HUES64 (cell line): ENCODE data around the gene SMIM31.

Experiments used
- H3K27ac ChIP-seq: 2 replicates; pipeline ENCODE4 v1.7.0; 2013; ENCODE audit warnings: low read depth, low read length, inconsistent platforms
- H3K27me3 ChIP-seq: 2 replicates; pipeline ENCODE4 v1.6.1; 2013; ENCODE audit warnings: mild to moderate bottlenecking, low read length; ENCODE audit not compliant: insufficient read depth
- H3K36me3 ChIP-seq: 2 replicates; pipeline ENCODE4 v1.6.1; 2013; ENCODE audit warnings: mild to moderate bottlenecking, low read length; ENCODE audit not compliant: insufficient read depth
- H3K4me1 ChIP-seq: 2 replicates; pipeline ENCODE4 v1.6.1; 2013; ENCODE audit warnings: mild to moderate bottlenecking, low read length, moderate library complexity; ENCODE audit not compliant: insufficient read depth
- H3K4me3 ChIP-seq: 2 replicates; pipeline ENCODE4 v1.5.1; 2013; ENCODE audit warnings: mild to moderate bottlenecking, low read length, moderate library complexity
- H3K9ac ChIP-seq: 2 replicates; pipeline ENCODE4 v1.6.1; 2013; ENCODE audit warnings: mild to moderate bottlenecking, low read depth, low read length
- H3K9me3 ChIP-seq: 2 replicates; pipeline ENCODE4 v1.6.1; 2013; ENCODE audit warnings: low read depth, low read length; ENCODE audit not compliant: insufficient read depth
- WGBS: fragments of 150-250, 120-280 bp; methylation state at CpG from one replicate; pipeline ENCODE4 v1.1.7; 2013; ENCODE audit warnings: missing lambda C conversion rate; 5-methylcytosine and 5-hydroxymethylcytosine counted together

The SMIM31 gene

GRCh38 chr4:164761241-164761640, 7.3 kb downstream of the SMIM31 start:
- Histone ChIP-seq H3K9me3 (no peaks in the 10 kb centered on the region), H3K9ac (no peak overlapping the region), H3K4me3 (no peak overlapping the region), H3K4me1 (no peaks in the 10 kb centered on the region), H3K36me3 (no peaks in the 10 kb centered on the region), H3K27ac (no peak overlapping the region), H3K27me3 (no peaks in the 10 kb centered on the region)
- WGBS = 91% methylated on average over 1 of the region's 1 CpG

DNA sequence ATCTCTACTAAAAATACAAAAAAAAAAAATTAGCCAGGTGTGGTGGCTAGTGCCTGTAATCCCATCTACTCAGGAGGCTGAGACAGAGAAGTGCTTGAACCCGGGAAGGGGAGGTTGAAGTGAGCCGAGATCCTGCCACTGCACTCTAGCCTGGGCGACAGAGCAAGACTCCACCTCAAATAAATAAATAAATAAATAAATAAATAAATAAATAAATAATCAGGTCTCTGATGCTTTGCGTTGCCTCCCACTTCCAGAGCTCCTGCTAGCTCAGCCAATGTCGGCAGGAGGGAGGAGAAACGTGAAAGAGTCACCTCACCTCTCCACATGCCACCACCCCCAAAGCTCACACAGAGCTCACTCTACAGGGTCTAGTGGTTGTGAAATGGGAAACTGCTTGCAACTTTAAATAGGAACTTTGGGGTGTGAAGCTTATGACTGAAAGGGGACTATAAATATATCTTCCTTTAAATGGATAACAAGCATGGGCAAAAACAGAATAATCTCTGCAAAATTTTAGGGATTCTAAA, 7.9 kb downstream of the SMIM31 start:
- Histone ChIP-seq H3K36me3 (no peaks in the 10 kb centered on the region), H3K27me3 (no peaks in the 10 kb centered on the region), H3K9me3 (no peaks in the 10 kb centered on the region), H3K9ac (no peak overlapping the region), H3K4me1 (no peaks in the 10 kb centered on the region), H3K27ac (no peak overlapping the region), H3K4me3 (no peak overlapping the region)
- 95% methylated on average over 4 of the region's 6 CpGs for WGBS

DNA sequence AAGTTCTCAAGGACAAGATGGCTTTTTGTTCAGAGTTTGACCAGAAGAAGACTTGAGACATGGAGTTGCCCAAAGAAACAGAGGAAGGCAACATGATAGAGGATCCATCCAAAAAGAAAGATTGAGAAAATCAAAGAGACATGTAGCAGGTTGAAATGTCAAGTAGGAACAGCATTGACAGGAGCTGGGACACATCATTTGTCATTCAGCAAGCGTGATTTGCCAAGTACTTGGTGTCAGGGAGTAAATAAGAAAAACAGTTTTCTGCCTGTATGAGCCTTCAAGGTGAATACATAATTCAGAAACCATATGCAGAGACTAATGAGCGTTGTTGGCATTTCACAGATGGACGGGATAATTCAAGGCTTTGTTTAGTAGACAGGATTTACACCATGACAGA, 11.2 kb downstream of the SMIM31 start:
- no peaks in the 10 kb centered on the region for H3K9me3 ChIP-seq
- WGBS = 95% methylated on average over 3 of the region's 3 CpGs

GRCh38 chr4:164765833-164766232, 11.9 kb downstream of the SMIM31 start:
- 89% methylated on average over 5 of the region's 5 CpGs for WGBS
- no peaks in the 10 kb centered on the region for H3K4me1 ChIP-seq
- H3K9me3 ChIP-seq = no peaks in the 10 kb centered on the region
- no peaks in the 10 kb centered on the region for H3K36me3 ChIP-seq
- no peak overlapping the region for H3K9ac ChIP-seq
- H3K27ac ChIP-seq = no peak overlapping the region
- no peak overlapping the region for H3K4me3 ChIP-seq
- H3K27me3 ChIP-seq = no peaks in the 10 kb centered on the region

More for the DNA sequence above, 11.2 kb downstream of the SMIM31 start:
- H3K27ac ChIP-seq = no peak overlapping the region
- no peaks in the 10 kb centered on the region for H3K4me1 ChIP-seq
- no peak overlapping the region for H3K4me3 ChIP-seq
- no peak overlapping the region for H3K9ac ChIP-seq
- no peaks in the 10 kb centered on the region for H3K27me3 ChIP-seq
- no peaks in the 10 kb centered on the region for H3K36me3 ChIP-seq

DNA sequence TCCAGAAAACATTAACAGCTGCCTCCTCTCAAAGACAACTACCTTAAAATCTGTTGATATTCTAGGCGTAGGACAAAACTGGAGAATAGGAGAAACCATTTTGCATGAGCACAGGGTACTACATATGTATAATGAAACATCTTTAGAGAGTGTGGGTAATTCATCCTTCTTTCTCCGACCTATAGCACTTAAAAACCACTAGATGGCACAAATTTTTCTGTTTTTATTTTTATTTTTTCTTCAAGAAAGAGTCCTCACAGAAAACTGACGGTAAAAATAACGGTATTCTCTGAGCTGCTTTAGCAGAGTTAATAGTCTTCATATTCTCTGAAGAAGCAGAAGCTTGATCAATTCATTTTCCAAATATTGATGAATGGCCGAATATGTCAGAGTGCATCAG, 14.6 kb downstream of the SMIM31 start:
- Histone ChIP-seq H3K4me1 (0 out of 2 replicates have a peak, but pooled peaks cover 4% of the 10 kb centered on the region), H3K27ac (no peak overlapping the region)

DNA sequence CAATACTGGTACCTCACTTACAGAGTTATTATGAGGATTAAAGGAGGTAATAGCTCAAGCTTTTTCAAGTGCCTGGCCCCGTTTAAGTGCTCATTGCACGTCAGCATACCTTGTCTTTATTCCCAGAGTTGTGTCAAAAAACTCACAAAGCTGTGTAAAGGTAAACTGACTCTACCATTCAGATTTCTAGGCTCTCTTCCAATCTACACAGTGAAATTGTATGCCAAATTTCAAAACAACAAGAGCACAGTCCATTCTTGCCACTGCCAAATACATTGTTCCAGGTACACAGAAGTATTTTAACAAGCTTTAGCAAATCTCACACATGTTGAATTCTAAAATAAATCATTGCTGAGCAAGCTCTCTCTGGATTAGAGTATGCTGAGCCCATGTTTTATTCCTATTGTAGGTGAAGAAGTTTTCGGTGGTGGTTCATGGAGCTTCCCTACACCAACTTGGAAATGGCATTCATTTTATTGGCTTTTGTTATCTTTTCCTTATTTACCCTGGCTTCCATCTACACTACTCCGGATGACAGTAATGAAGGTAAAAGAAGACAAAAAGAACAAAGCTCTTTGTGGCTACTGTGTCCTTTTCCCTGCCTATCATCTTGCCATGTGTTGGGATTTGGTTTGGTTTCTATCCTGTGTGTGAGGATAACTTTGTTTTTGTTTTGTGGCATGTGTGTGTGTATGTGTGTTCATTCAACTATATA, 16.2 kb downstream of the SMIM31 start:
- no peak overlapping the region for H3K4me3 ChIP-seq
- no peaks in the 10 kb centered on the region for H3K9me3 ChIP-seq
- 89% methylated on average over 2 of the region's 4 CpGs for WGBS
- H3K9ac ChIP-seq = no peak overlapping the region
- H3K27me3 ChIP-seq = no peaks in the 10 kb centered on the region
- no peak overlapping the region for H3K27ac ChIP-seq
- H3K36me3 ChIP-seq = no peaks in the 10 kb centered on the region
- 0 out of 2 replicates have a peak, but pooled peaks cover 4% of the 10 kb centered on the region for H3K4me1 ChIP-seq

More for the DNA sequence above, 14.6 kb downstream of the SMIM31 start:
- Histone ChIP-seq H3K9ac (no peak overlapping the region; the same call in 1 of the 2 replicates), H3K36me3 (no peaks in the 10 kb centered on the region), H3K9me3 (no peaks in the 10 kb centered on the region), H3K4me3 (no peak overlapping the region), H3K27me3 (no peaks in the 10 kb centered on the region)
- 54% methylated on average over 3 of the region's 5 CpGs for WGBS

- WGBS = 91% methylated on average over 5 of the region's 5 CpGs
- H3K9me3 ChIP-seq = no peaks in the 10 kb centered on the region
- no peak overlapping the region for H3K4me3 ChIP-seq
- H3K27ac ChIP-seq = no peak overlapping the region
- no peaks in the 10 kb centered on the region for H3K36me3 ChIP-seq
- H3K4me1 ChIP-seq = 0 out of 2 replicates have a peak, but pooled peaks cover 4% of the 10 kb centered on the region
- no peaks in the 10 kb centered on the region for H3K27me3 ChIP-seq
- no peak overlapping the region for H3K9ac ChIP-seq
Measured at GRCh38 chr4:164771088-164771487, 17.2 kb downstream of the SMIM31 start.

GRCh38 chr4:164772076-164772475, 18.1 kb downstream of the SMIM31 start:
- Histone ChIP-seq H3K36me3 (no peaks in the 10 kb centered on the region), H3K4me3 (no peak overlapping the region), H3K27ac (no peak overlapping the region), H3K4me1 (0 out of 2 replicates have a peak, but pooled peaks cover 4% of the 10 kb centered on the region), H3K9ac (no peak overlapping the region), H3K9me3 (no peaks in the 10 kb centered on the region), H3K27me3 (no peaks in the 10 kb centered on the region)
- WGBS = 88% methylated on average over 7 of the region's 7 CpGs

GRCh38 chr4:164779080-164779479, 25.1 kb downstream of the SMIM31 start:
- WGBS = 92% methylated on average over 7 of the region's 7 CpGs
- H3K27ac ChIP-seq = no peak overlapping the region

DNA sequence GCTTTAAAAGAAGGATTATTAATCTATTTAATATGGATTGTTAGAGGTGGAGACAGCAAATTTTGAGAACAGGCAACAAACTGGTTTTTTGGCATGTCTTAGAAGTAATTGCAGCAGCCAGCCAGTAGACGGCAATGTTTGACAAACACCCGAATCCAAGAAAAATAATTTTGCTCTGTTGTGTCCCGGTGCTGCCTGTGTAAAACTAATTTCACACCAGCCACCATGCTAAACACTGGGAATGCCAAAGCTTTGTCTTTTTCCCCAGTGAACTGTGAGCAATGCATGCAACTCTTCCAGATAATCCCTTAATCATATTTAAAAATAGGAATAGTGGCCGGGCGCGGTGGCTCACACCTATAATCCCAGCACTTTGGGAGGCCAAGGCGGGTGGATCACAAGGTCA, 25.9 kb downstream of the SMIM31 start:
- no peaks in the 10 kb centered on the region for H3K9me3 ChIP-seq
- H3K9ac ChIP-seq = no peak overlapping the region
- no peaks in the 10 kb centered on the region for H3K27me3 ChIP-seq
- WGBS = 53% methylated on average over 7 of the region's 7 CpGs
- no peak overlapping the region for H3K27ac ChIP-seq
- no peak overlapping the region for H3K4me3 ChIP-seq
- 0 out of 2 replicates have a peak, but pooled peaks cover 8% of the 10 kb centered on the region for H3K4me1 ChIP-seq
- H3K36me3 ChIP-seq = no peaks in the 10 kb centered on the region

More at GRCh38 chr4:164779080-164779479, 25.1 kb downstream of the SMIM31 start:
- H3K9me3 ChIP-seq = no peaks in the 10 kb centered on the region
- no peak overlapping the region for H3K4me3 ChIP-seq
- 0 out of 2 replicates have a peak, but pooled peaks cover 5% of the 10 kb centered on the region for H3K4me1 ChIP-seq
- H3K27me3 ChIP-seq = no peaks in the 10 kb centered on the region
- H3K36me3 ChIP-seq = no peaks in the 10 kb centered on the region
- no peak overlapping the region for H3K9ac ChIP-seq

- Histone ChIP-seq H3K4me1 (0 out of 2 replicates have a peak, but pooled peaks cover 8% of the 10 kb centered on the region), H3K9me3 (no peaks in the 10 kb centered on the region), H3K27me3 (no peaks in the 10 kb centered on the region), H3K4me3 (no peak overlapping the region), H3K27ac (no peak overlapping the region), H3K36me3 (no peaks in the 10 kb centered on the region), H3K9ac (no peak overlapping the region)
- 99% methylated on average over 3 of the region's 3 CpGs for WGBS
Measured at GRCh38 chr4:164780839-164781238, 26.9 kb downstream of the SMIM31 start.
